Caco-2 (cell line): ENCODE measurements around the gene SUMF2. TPM values are rescaled to one million over a fixed set of nuclear protein-coding genes. Genes with fewer than 3 reads are reported as not detected.
"Not testable (repeated sequence)": the region's sequence is repeated elsewhere in the genome, so short reads cannot be mapped to it uniquely, and the experiment has no call there.

Experiments
- BruUV-seq: library from RNA; stranded (reverse); fragments of 400-500 nt; replicated peaks from 2 replicates; lab custom pipeline; 2021; lab: Mats Ljungman, UMichigan
- CTCF ChIA-PET: fragments of 300-600 bp; sonication (Branson Sonifier 250); formaldehyde crosslinking; loops from one replicate; lab custom pipeline; 2022; ENCODE audit warnings: antibody characterized with exemption; lab: Charles Lee
- POLR2A ChIA-PET: fragments of 300-600 bp; sonication (Branson Sonifier 250); formaldehyde crosslinking; loops from one replicate; lab custom pipeline; 2022; ENCODE audit warnings: antibody characterized with exemption; lab: Charles Lee
- DNase-seq, 2 experiments: peaks; one replicate each; pipeline versions ENCODE4 v3.0.0 to v3.0.0-alpha.2; 2020 to 2022
- H3K27me3 ChIP-seq: replicated peaks from 2 replicates; pipeline ENCODE4 v1.6.0; 2011; ENCODE audit warnings: low read length; ENCODE audit not compliant: control insufficient read depth, insufficient read depth
- H3K36me3 ChIP-seq: 2 replicates; pipeline ENCODE4 v1.5.1; 2011; ENCODE audit warnings: low read length; ENCODE audit not compliant: control insufficient read depth, insufficient read depth
- H3K4me1 ChIP-seq: fragments of 250-450 bp; sonication (Bioruptor Pico); 2 replicates; pipeline ENCODE4 v1.5.1; 2020; ENCODE audit warnings: mild to moderate bottlenecking
- H3K4me3 ChIP-seq: 2 replicates; pipeline ENCODE4 v1.5.1; 2011; ENCODE audit warnings: low read depth, mild to moderate bottlenecking, control low read depth, low read length
- H3K9me3 ChIP-seq: fragments of 250-450 bp; sonication (Bioruptor Pico); 2 replicates; pipeline ENCODE4 v1.5.1; 2020; ENCODE audit warnings: mild to moderate bottlenecking, moderate library complexity
- H3K27ac Mint-ChIP-seq: one replicate; pipeline ENCODE4 v1.8.0; 2022; ENCODE audit warnings: mixed read lengths; ENCODE audit not compliant: unreplicated experiment
- H3K27me3 Mint-ChIP-seq: one replicate; pipeline ENCODE4 v1.8.0; 2022; ENCODE audit warnings: mixed read lengths; ENCODE audit not compliant: insufficient read depth, unreplicated experiment
- H3K36me3 Mint-ChIP-seq: one replicate; pipeline ENCODE4 v1.8.0; 2022; ENCODE audit warnings: mild to moderate bottlenecking, mixed read lengths; ENCODE audit not compliant: insufficient read depth, unreplicated experiment
- H3K4me1 Mint-ChIP-seq: one replicate; pipeline ENCODE4 v1.8.0; 2022; ENCODE audit warnings: low read depth, mixed read lengths; ENCODE audit not compliant: unreplicated experiment
- H3K4me3 Mint-ChIP-seq: one replicate; pipeline ENCODE4 v1.8.0; 2022; ENCODE audit warnings: mild to moderate bottlenecking, moderate library complexity, mixed read lengths; ENCODE audit not compliant: unreplicated experiment
- H3K9me3 Mint-ChIP-seq: one replicate; pipeline ENCODE4 v1.8.0; 2022; ENCODE audit warnings: mixed read lengths; ENCODE audit not compliant: unreplicated experiment
- CTCF ChIP-seq, 2 experiments: fragments of 200-600 bp in 1 of 2; IDR thresholded peaks; 1 replicate in 1 of 2; 2 replicates in 1 of 2; pipeline versions ENCODE4 v1.5.1 to v1.8.0; 2011 to 2022; ENCODE audit warnings: antibody characterized with exemption in 1 of 2, control low read depth in 1 of 2, inconsistent platforms in 1 of 2, low read depth in 1 of 2, low read length in 1 of 2, mild to moderate bottlenecking in 1 of 2, moderate library complexity in 1 of 2; ENCODE audit not compliant: insufficient read depth in 1 of 2, severe bottlenecking in 1 of 2, unreplicated experiment in 1 of 2
- intact Hi-C: fragments of 100-400 bp; cut with micrococcal nuclease; formaldehyde crosslinking; loops from one replicate; pipeline ENCODE4 v1.10.0; 2022; ENCODE audit not compliant: unreplicated experiment
- total RNA-seq: library from RNA; stranded (reverse); gene quantifications from 2 replicates; pipeline ENCODE4 v1.2.3, GENCODE V29; 2022

SUMF2 gene
- total RNA-seq, 1 experiment from 2014 or later: 172 TPM

GRCh38 chr7:56040730-56041129 is 23.4 kb upstream of the SUMF2 start:
- H3K4me1 ChIP-seq: peaks cover under 1% of the 10 kb centered on the region; the same call in 1 of the 2 replicates
- no peaks in the 10 kb centered on the region for H3K27me3 ChIP-seq
- TF ChIP-seq CTCF (IDR thresholded peaks at IDR 0.05; ENCODE audit: insufficient read depth in 1 of 2, low read depth in 1 of 2, low read length in 1 of 2, severe bottlenecking in 1 of 2, unreplicated experiment in 1 of 2): no peak
- Mint-ChIP-seq H3K4me3 (no peak overlapping the region), H3K27me3 (no peaks in the 10 kb centered on the region), H3K36me3 (peaks cover 37% of the 10 kb centered on the region), H3K4me1 (peaks cover 6% of the 10 kb centered on the region), H3K9me3 (no peaks in the 10 kb centered on the region), H3K27ac (no peak overlapping the region)
- H3K36me3 ChIP-seq: no peaks in the 10 kb centered on the region
- H3K4me3 ChIP-seq: no peak overlapping the region
- no peak for DNase-seq
- ChIA-PET CTCF (no interaction called here), POLR2A (no interaction called here)
- intact Hi-C loops: no loop called here
- no peaks in the 10 kb centered on the region for H3K9me3 ChIP-seq
- BruUV-seq: no TSS peak

GRCh38 chr7:56045758-56046157 is 18.3 kb upstream of the SUMF2 start:
- H3K27me3 Mint-ChIP-seq, H3K4me3 ChIP-seq, H3K27me3 ChIP-seq, H3K27ac Mint-ChIP-seq, H3K4me3 Mint-ChIP-seq, BruUV-seq, H3K9me3 ChIP-seq, H3K9me3 Mint-ChIP-seq, CTCF ChIA-PET, H3K36me3 ChIP-seq: not testable (repeated sequence)
- POLR2A ChIA-PET: interaction anchor here (1.8 kb wide), 1 partner anchor 12 kb away, joined by 9 read pairs; no protein-coding TSS in a partner anchor
- peaks cover 33% of the 10 kb centered on the region for H3K4me1 ChIP-seq
- peak in 1 of 2 experiments; percentile 1 for DNase-seq
- intact Hi-C loops: loop anchor here (1.0 kb wide), 1 partner anchor 11 kb away; no protein-coding TSS in a partner anchor
- Mint-ChIP-seq H3K4me1 (peaks cover 11% of the 10 kb centered on the region), H3K36me3 (peaks cover 39% of the 10 kb centered on the region)

- no peaks in the 10 kb centered on the region for H3K9me3 Mint-ChIP-seq
- peaks cover 38% of the 10 kb centered on the region for H3K36me3 Mint-ChIP-seq
- Histone ChIP-seq H3K36me3 (no peaks in the 10 kb centered on the region), H3K27me3 (no peaks in the 10 kb centered on the region), H3K4me1 (peaks cover 33% of the 10 kb centered on the region), H3K9me3 (no peaks in the 10 kb centered on the region), H3K4me3 (no peak overlapping the region)
- peak overlapping the region; percentile 75 for H3K27ac Mint-ChIP-seq
- peak; percentile 71 to 77 for DNase-seq
- ChIA-PET CTCF (interaction anchor here (0.6 to 1.5 kb wide), 3 partner anchors 13 to 46 kb away, joined by 3 to 9 read pairs (median 8); partner anchors contain the start of gene PHKG1), POLR2A (interaction anchor here (0.6 to 1.8 kb wide), 6 partner anchors 13 to 444 kb away, joined by 3 to 9 read pairs (median 4); partner anchors contain the start of gene CHCHD2)
- peaks cover 11% of the 10 kb centered on the region for H3K4me1 Mint-ChIP-seq
- intact Hi-C loops: loop anchor here (1.0 kb wide), 1 partner anchor 13 kb away; no protein-coding TSS in a partner anchor
- no peaks in the 10 kb centered on the region for H3K27me3 Mint-ChIP-seq
- BruUV-seq: no TSS peak
- no peak for TF ChIP-seq CTCF (IDR thresholded peaks at IDR 0.05; ENCODE audit: insufficient read depth in 1 of 2, low read depth in 1 of 2, low read length in 1 of 2, severe bottlenecking in 1 of 2, unreplicated experiment in 1 of 2)
- peak overlapping the region; percentile 58 for H3K4me3 Mint-ChIP-seq
Measured at GRCh38 chr7:56046721-56047445, 17.2 kb upstream of the SUMF2 start.

GRCh38 chr7:56047446-56048116 is 16.5 kb upstream of the SUMF2 start:
- H3K27me3 Mint-ChIP-seq, H3K27me3 ChIP-seq, H3K9me3 Mint-ChIP-seq, BruUV-seq, H3K36me3 ChIP-seq, H3K9me3 ChIP-seq, H3K27ac Mint-ChIP-seq, intact Hi-C loops, H3K4me3 ChIP-seq: not testable (repeated sequence)
- Mint-ChIP-seq H3K4me3 (peak overlapping the region; percentile 58), H3K36me3 (peaks cover 38% of the 10 kb centered on the region), H3K4me1 (peaks cover 11% of the 10 kb centered on the region)
- peaks cover 33% of the 10 kb centered on the region for H3K4me1 ChIP-seq
- ChIA-PET CTCF (interaction anchor here (1.5 kb wide), 1 partner anchor 13 kb away, joined by 8 read pairs; no protein-coding TSS in a partner anchor), POLR2A (interaction anchor here (0.6 to 1.8 kb wide), 3 partner anchors 13 to 209 kb away, joined by 3 to 9 read pairs (median 4); no protein-coding TSS in a partner anchor)
- DNase-seq: peak in 1 of 2 experiments; percentile 14
